GM18519 (cell line): ENCODE measurements around the gene MX2.
"Not testable (repeated sequence)": the region's sequence is repeated elsewhere in the genome, so short reads cannot be mapped to it uniquely, and the experiment has no call there.

Experiments used
- ATAC-seq: cut with Tn5 transposase; IDR thresholded peaks from one replicate; pipeline ENCODE4 v1.9.1; 2021; ENCODE audit warnings: mild to moderate bottlenecking, moderate library complexity; ENCODE audit not compliant: unreplicated experiment, low FRiP score

The MX2 gene

DNA sequence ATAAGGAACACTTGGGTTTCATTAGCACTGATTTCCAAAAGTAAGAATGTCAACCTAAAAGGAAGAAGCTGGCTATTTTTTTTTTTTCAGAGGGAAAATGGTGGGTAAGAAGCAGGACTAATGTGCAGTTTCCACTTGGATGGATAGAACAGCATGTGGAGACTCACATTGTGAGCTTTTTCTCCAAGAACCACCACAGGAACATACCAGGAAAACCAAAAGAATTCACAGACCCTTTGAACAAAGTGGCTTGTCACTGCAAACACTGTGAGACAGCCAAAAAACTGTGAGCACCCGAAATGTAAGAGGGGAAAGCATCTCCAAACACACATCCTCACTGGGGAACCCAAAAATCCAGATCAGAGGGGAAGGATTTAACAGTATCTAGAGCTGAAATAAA, 48.5 kb downstream of the MX2 start:
- no peak for ATAC-seq

DNA sequence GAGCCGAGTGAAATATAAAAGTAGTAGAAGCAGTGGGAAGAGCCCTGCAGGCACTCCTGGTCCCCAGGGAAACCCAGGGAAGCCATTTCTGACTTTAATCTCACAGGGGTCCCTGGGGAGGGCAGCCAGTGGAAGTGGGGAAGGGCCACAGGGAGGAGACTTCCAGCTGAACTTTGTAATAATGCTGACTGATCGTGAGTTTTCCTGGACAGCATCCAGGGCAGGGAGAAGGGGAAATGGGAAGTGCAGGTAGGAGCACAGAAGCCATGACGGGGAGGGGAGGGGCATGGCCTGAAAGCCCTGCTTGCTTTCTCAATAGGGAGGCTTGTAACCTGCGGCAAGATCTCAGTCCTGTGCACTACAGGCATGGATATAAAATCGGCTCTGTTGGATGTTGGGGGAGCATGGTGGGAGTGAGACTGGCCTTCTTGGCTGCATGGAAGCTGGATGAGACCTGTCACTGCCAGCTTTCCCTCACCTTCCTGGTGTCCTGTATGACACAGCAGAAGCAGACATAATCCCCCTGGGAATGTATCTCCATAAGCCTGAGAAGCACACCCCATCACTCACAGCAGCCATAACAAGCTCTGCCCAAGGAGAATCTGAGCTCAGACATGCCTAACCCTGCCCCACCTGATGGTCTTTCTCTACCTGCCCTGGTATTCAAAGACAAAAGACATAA, 49.1 kb downstream of the MX2 start:
- no peak for ATAC-seq

DNA sequence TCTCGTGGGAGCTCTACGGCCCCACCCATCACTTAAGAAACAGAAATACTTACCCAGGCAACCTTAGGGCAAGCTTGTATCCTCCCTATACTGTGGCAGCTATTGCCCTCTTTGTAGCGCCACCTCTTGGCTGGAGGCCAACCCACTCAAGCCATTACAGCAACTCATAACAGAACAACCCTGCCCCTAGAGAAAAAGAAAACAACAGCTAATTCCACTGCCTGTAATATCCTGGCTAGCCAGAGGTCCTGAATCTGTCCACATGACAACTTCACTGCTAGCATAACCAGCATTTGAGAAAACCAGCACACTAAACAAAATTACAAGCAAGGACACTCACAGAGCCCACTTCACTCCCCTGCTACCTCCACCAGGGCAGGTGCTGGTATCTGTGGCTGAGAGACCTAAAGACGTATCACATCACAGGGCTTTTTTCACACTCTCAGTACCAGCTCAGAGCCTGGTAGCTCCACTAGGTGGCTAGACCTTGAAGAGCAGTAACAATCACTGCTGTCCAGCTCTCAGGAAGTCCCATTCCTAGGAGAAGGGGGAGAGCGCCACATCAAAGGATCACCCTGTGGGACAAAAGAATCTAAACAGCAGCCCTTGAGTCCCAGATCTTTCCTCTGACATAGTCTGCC, 49.7 kb downstream of the MX2 start:
- ATAC-seq, result no peak

DNA sequence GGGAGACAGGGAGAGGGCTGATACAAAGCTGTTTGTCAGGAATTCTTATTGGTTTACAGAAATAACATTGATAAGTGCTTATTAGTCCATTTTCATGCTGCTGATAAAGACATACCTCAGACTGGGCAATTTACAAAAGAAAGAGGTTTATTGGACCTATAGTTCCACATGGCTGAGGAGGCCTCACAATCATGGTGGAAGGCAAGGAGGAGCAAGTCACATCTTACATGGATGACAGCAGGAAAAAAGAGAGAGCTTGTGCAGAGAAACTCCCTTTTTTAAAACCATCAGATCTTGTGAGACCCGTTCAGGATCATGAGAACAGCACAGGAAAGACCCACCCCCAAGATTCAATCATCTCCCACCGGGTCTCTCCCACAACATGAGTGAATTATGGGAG, 55.7 kb downstream of the MX2 start:
- not testable (repeated sequence) for ATAC-seq

DNA sequence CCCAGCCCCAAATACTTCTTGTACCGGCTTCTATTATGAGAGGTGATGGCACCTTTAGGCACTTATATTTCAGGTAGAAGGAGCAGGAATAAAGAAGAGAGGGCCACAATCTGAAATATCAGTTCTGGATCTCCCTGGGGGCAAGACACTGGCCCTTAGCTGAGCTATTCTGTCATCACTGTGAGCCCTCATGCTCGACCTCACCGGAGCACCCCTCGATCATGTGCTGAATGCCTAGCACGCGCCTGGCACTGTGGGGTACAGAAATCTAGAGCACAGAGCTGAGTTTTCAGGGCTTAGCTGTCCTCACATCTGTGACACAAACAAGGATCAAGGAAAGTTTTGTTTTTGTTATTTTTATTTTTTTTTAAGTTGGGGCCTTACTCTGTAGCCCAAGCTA, 56.6 kb downstream of the MX2 start:
- no peak for ATAC-seq

DNA sequence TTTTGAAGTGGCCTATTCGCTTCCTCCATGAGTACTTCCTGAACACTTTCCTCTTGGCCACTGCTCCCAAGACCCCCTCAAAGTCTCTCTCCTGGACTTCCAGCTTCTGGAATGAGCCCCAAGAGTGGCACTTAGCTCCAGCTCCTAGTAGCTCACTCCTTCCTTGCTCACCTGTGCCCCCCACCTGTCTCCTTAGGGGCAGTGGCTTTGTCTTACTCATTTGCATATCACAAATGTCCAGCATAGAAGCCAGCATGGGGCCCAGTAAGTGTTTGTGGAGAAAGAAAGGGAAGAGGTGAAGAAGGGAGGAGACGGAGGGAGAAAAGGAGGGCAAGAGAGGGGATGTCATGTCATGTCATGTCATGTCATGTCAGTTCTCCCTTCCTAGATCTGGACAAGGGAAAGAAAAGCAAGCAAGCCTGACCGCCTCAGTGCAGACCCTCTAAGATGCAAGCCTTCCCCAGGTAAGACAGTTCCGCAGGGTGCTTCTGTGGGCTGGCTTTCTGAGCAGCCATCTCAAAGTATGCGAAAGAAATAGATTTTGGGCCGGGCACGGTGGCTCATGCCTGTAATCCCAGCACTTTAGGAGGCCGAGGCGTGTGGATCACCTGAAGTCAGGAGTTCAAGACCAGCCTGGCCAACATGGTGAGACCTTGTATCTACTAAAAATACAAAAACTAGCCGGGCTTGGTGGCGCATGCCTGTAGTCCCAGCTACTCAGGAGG, 57.3 kb downstream of the MX2 start:
- ATAC-seq, result no peak

DNA sequence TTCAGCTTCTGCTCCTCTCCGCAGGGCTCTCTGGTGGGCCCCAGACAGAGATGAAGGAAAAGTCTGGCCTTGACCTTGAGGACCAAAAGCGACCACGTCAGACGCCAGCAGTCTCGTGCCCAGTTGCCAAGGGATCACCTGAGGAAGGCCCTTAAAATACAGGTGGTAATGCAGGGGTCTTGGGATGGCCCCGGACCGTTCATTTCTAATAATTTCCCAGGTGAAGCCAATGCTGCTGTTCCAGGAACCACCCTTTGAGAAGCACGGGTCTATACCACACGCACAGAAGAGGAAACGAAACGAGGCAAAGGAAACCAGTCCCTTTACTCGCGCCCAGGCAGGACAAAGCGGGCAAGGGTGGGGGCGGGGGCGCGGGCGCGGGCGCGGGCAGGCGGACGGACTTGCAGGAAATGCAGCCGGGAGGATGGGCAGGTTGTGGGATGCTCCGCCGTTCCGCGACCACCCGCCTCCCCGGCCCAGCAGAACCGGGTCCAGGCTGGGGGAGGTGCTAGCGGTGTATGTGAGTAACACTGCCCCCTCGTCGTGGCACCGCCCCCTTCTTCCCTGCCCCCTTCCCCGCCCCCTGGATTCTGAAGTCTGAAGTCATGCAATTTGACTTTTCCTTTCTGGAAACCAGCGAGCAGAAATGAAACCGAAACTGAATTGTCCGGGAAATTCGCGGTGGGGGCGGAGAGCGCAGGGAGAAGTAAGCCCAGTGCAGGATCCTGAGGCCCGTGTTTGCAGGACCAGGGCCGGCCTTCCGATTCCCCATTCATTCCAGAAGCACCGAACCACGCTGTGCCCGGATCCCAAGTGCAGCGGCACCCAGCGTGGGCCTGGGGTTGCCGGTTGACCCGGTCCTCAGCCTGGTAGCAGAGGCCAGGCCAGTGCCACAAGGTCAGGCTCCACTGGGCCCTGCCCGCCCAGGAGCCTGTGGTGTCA, 58.4 kb downstream of the MX2 start:
- ATAC-seq, result peak; percentile 67

DNA sequence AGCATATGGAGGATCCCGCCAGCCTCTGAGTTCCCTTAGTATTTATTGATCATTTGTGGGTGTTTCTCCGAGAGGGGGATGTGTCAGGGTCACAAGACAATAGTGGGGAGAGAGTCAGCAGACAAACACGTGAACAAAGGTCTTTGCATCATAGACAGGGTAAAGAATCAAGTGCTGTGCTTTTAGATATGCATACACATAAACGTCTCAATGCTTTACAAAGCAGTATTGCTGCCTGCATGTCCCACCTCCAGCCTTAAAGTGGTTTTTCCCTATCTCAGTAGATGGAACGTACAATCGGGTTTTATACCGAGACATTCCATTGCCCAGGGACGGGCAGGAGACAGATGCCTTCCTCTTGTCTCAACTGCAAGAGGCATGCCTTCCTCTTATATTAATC, 59.2 kb downstream of the MX2 start:
- not testable (repeated sequence) for ATAC-seq

DNA sequence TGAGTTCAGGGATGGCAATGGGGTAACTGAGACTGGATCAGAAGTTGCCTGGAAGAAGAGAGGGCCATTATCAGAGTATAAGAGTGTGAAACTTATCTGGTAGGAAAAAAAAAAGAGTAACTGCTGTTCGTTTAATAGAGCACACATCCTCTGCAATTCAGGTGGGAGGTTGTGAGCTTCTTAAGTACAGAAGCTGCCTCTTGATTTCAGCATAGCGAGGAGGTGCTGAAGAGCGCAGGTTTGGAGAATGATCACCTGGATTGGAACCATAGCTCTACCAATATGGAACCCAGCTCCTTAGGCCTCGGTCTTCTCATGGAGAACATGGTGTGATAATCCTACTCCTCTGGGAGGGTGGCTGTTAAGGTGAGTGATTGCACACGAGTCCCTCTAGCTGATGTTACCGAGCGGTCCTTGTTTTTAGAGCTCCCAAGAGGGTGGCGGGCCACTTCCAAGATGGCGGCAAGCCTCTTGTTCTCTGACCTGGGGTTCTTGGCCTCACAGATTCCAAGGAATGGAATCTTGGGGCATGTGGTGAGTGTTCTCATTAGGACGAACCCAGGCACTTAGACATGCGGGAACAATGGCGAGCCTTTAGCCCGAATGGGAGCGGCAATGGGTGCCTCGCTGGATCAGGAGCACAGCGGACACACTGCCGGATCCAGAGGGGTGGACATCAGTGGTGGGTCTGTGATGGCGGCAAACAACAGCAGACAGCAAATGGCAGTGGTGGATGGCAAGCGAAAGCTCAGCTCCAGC, 60.9 kb downstream of the MX2 start:
- ATAC-seq, result no peak

DNA sequence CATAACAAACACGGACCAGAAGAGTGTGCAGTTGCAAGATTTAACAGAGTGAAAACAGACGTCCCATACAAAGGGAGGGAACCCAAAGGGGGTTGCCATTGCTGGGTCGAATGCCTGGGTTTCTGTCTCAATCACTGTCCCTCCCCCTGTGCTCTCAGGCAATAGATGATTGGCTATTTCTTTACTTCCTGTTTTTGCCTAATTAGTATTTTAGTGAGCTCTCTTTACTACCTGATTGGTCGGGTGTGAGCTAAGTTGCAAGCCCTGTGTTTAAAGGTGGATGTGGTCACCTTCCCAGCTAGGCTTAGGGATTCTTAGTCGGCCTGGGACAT, 61.4 kb downstream of the MX2 start:
- ATAC-seq, result not testable (repeated sequence)

DNA sequence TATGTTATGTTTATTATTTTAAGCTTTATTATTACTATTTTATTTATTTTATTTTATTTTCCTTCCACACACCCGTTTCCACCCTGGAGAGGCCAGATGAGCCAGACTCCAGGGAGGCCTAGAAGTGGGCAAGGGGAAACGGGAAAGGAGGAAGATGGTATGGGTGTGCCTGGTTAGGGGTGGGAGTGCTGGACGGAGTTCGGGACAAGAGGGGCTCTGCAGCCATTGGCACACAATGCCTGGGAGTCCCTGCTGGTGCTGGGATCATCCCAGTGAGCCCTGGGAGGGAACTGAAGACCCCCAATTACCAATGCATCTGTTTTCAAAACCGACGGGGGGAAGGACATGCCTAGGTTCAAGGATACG, 63.7 kb downstream of the MX2 start:
- no peak for ATAC-seq

DNA sequence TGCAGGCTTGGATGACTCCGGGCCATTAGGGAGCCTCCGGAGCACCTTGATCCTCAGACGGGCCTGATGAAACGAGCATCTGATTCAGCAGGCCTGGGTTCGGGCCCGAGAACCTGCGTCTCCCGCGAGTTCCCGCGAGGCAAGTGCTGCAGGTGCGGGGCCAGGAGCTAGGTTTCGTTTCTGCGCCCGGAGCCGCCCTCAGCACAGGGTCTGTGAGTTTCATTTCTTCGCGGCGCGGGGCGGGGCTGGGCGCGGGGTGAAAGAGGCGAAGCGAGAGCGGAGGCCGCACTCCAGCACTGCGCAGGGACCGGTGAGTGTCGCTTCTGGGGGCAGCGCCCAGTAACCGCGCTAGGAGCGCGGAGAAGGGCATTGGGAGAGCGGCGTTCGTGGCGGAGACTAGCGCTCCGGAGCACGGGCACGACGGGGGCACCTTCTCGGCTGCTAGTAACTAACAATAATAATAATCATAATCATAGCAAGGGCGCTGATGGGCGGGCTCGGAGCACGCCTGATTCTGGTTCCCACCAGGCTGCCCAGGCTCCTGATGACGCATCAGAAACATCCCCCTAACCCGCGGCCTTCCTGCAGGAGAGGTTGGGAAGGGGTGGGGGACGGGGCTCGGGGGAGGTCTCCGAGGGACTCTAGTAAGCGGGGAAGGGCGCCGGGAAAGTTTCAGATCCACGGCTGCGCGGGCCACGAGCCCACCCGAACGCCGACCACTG, 64.3 kb downstream of the MX2 start, which contains the start of gene MX1:
TSS of gene MX1 (plus strand) at position 286 of the 722 bp plus-strand sequence. CDS start 5,832 bp downstream, outside the sequence.
- ATAC-seq, result peak; percentile 64

DNA sequence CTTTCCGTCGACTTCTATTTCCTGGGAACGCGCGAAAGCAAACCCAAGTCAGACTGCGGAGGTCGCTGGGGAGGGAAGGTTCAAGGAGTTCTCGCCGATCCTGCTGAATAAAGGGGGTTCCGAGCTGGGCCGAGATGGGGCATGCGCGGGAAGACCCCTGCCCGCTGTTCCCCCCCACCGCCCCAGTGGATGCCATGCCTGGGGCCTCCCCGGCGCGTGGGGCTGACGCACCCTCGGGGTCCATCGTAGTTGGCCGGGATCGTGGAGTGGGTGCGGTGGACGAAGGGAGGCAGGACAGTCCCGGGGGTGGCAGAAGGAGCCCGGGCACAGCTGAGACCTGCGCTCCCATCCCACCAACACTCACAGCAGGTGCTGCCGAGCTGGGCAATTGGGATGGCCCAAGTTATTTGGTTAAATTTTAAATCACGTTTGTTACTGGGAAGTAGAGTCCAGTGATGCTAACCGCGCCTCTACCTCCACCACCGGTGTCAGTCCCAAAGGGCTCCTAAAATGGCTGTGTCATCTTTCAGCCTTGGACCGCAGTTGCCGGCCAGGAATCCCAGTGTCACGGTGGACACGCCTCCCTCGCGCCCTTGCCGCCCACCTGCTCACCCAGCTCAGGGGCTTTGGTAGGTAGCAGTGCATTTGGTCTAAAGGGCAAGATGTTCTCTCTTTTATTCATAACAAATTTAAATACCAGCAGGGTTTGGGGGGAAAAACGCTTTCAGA, 65.0 kb downstream of the MX2 start:
- ATAC-seq, result no peak

DNA sequence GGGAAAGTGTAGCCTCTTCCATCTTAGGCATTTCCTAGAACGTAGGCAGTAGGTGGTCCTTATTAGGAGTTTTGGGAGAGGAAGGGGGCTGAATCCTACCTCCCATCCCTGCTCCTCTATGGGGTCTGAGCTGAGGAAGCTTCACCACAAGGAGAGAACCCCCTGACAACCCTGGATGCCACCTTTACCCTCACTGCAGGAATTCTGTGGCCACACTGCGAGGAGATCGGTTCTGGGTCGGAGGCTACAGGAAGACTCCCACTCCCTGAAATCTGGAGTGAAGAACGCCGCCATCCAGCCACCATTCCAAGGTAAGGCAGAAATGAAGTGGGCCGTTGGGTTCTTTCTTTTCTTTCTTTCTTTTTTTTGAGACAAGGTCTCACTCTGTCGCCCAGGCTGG, 65.7 kb downstream of the MX2 start:
- no peak for ATAC-seq

DNA sequence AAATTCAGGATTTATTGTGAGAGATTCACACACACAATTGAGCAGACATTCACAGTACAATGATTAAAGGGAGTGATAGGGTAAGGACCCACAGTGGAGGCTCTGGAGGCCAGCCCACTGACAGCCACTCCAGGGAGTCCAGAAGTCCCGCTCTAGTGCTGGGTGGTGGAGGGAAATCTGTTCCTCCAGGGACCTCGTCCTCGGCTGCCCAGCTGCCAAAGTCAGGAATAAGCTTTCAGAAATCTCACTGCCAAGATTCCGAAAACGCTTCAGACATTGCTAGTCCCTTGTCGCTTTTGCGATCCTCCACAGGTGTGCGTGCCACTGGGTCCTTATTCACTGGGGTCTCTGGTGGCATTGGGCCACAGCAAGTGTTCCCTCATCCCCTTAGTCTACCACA, 66.5 kb downstream of the MX2 start:
- no peak for ATAC-seq

DNA sequence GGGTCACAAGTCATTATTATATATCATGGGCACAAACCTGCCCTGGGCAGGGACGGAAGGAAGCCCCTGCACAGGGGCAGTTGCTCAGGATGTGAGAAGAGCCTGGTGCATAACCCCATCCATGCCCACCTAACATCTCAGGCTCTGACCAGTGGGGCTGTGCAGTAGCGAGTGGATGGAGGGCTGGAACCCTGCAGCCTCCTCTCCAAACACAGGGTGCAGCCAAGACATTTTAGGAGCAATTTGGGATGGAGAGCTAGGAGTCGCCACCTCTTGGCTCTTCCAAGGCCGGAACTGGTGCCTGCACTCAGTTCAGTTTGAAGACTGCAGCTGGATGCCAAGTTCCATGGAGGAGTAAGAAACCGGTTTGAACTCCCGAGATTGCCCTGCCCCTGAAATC, 67.0 kb downstream of the MX2 start:
- no peak for ATAC-seq

DNA sequence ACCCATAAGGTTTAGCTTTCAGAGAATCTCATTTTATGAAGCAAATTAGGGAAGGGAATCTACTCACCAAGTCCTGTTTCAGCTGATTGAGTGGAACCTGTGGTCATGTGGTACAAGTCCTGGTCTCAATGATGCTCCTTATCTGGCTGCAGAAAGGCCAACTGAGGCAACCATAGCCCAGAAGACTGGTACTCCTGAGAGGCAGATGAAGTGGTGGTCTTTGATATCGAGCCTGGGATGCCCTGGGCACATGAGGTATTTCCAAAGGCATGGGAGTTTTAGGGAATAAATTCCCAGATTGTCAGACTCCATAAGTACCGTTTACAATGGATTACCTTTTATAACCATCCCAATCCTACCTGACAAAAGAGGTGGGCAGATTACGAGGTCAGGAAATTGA, 67.5 kb downstream of the MX2 start:
- ATAC-seq, result no peak

DNA sequence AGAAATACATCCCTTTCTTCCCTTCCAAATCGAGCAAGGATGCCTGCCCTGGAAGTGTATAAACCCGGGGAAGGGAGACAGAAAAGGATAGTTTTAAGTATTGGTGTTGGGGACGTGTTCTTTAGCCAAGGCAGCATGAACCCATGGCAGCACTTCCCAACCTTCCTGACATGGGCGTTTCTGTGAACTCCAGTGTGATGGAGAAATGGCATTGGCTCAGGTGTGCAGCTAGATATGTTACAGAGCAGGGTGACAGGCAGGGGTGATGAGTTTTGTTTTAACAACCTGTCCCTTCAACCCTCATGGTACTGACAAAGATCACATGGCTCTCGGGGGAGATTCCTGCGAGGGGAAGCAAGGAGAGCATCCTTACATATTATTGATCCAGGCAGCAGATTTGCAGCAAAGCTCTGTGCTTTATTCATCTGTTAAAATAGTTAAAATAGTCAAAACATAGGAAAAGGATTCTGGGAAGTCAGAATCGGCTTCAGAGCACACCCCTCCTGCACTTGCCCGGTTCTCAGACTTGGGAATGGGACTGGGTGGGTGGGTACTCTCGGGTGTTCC, 68.2 kb downstream of the MX2 start:
- ATAC-seq, result no peak
